CD4-positive, alpha-beta T cell (primary cell): ENCODE data around the gene THAP7. TPM values are rescaled to one million over a fixed set of nuclear protein-coding genes. Genes with fewer than 3 reads are reported as not detected.

Experiments
- ATAC-seq: fragments of 200-7000 bp; cut with Tn5 transposase; one replicate; pipeline ENCODE4 v1.10.0; 2022; ENCODE audit warnings: mild to moderate bottlenecking; ENCODE audit not compliant: poor library complexity
- CTCF ChIA-PET: fragments of 350-600 bp; sonication (Branson Sonifier 250); formaldehyde crosslinking; loops from one replicate; lab custom pipeline; 2021; ENCODE audit warnings: antibody characterized with exemption, inconsistent platforms; lab: Charles Lee
- POLR2A ChIA-PET: fragments of 350-600 bp; sonication (Branson Sonifier 250); formaldehyde crosslinking; loops from one replicate; lab custom pipeline; 2021; ENCODE audit warnings: antibody characterized with exemption, inconsistent platforms; lab: Charles Lee
- DNase-seq, 14 experiments: peaks; one replicate each; pipeline ENCODE4 v3.0.0-alpha.2; 2013 to 2020; ENCODE audit warnings: mixed read lengths in 2 of 14
- H3K27ac ChIP-seq, 2 donors: one replicate each; pipeline versions ENCODE4 v1.5.1 to v1.7.0; 2013; ENCODE audit warnings: low read length in 2 of 2, low read depth in 1 of 2, mild to moderate bottlenecking in 1 of 2
- H3K27me3 ChIP-seq, 2 experiments: 1 replicate in 1 of 2; 2 replicates in 1 of 2; pipeline versions ENCODE4 v1.6.1 to v1.7.0; 2013; ENCODE audit warnings: low read length in 2 of 2, control low read depth in 1 of 2, mild to moderate bottlenecking in 1 of 2, moderate library complexity in 1 of 2; ENCODE audit not compliant: insufficient read depth in 2 of 2, control insufficient read depth in 1 of 2
- H3K36me3 ChIP-seq: one replicate; pipeline ENCODE4 v1.6.1; 2013; ENCODE audit warnings: low read length, control low read depth; ENCODE audit not compliant: insufficient read depth
- H3K4me1 ChIP-seq: one replicate; pipeline ENCODE4 v1.6.1; 2013; ENCODE audit warnings: low read length, control low read depth; ENCODE audit not compliant: insufficient read depth
- H3K4me3 ChIP-seq: one replicate; pipeline ENCODE4 v1.5.1; 2013; ENCODE audit warnings: mild to moderate bottlenecking, low read length, moderate library complexity
- H3K9me3 ChIP-seq, 2 experiments: 1 replicate in 1 of 2; 2 replicates in 1 of 2; pipeline versions ENCODE4 v1.6.1 to v1.7.0; 2013; ENCODE audit warnings: low read length in 2 of 2, mild to moderate bottlenecking in 2 of 2, control low read depth in 1 of 2, moderate library complexity in 1 of 2; ENCODE audit not compliant: control insufficient read depth in 1 of 2, insufficient read depth in 1 of 2
- H3K27ac Mint-ChIP-seq: one replicate; pipeline ENCODE4 v1.8.0; 2020; ENCODE audit warnings: mixed read lengths
- H3K27me3 Mint-ChIP-seq: one replicate; pipeline ENCODE4 v1.8.0; 2021; ENCODE audit warnings: mixed read lengths
- H3K36me3 Mint-ChIP-seq: one replicate; pipeline ENCODE4 v1.8.0; 2021; ENCODE audit warnings: low read depth, mixed read lengths
- H3K4me1 Mint-ChIP-seq: one replicate; pipeline ENCODE4 v1.8.0; 2021; ENCODE audit warnings: low read depth, mixed read lengths
- H3K4me3 Mint-ChIP-seq: one replicate; pipeline ENCODE4 v1.8.0; 2020; ENCODE audit warnings: mild to moderate bottlenecking, mixed read lengths
- H3K9me3 Mint-ChIP-seq: one replicate; pipeline ENCODE4 v1.8.0; 2020; ENCODE audit warnings: mixed read lengths
- intact Hi-C, 2 experiments: fragments of 100-400 bp; cut with DNase I in 1 of 2; cut with micrococcal nuclease in 1 of 2; formaldehyde crosslinking; loops; one replicate each; pipeline versions ENCODE4 v1.15.1 to v1.9.0; 2023 to 2025; cut with DNase I, micrococcal nuclease
- total RNA-seq, 174 experiments: library from RNA in 2 of 174; stranded (reverse) in 2 of 174; gene quantifications; one replicate each; pipeline ENCODE4 v1.2.3 and lab custom pipeline; 2021 to 2026
- TF ChIP-seq, protein P1 (sequence below): fragments of 200-600 bp; IDR thresholded peaks from one replicate; pipeline ENCODE4 v1.8.0; 2022; ENCODE audit warnings: antibody characterized with exemption, mild to moderate bottlenecking

Gene THAP7
- total RNA-seq, 2 experiments from 2014 or later = 82.7 to 84.0 TPM

DNA sequence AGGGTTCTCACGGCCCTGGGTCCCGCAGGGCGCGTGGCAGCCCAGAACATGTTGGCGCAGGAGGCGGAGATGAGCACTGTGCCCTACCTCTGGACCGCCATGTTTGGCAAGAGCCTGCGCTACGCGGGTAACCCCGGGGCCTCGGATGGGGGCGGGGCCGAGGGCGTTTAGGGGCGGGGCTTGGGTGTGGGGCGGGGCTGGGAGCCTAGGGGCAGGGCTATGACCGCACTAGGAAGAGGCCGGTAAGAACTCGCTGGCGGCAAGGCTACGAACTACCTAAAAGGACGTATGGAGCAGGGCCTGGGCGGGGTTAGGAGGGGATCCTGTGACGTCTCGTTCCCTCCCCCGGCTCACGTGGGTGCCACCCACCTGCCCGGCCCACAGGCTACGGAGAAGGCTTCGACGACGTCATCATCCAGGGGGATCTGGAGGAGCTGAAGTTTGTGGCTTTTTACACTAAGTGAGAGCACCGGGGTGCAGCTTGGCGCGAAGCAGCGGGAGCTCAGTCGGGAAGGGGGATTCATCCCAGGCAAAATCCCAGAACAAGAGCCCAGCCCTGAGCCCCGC lies 22.6 kb downstream of the THAP7 start:
- Histone ChIP-seq H3K4me3 (no peak overlapping the region), H3K27me3 (no peaks in the 10 kb centered on the region), H3K9me3 (peaks cover 6 to 18% of the 10 kb centered on the region in 2 experiments), H3K4me1 (peaks cover 46% of the 10 kb centered on the region), H3K36me3 (peaks cover 6% of the 10 kb centered on the region), H3K27ac (no peak overlapping the region)
- no peaks in the 10 kb centered on the region for H3K9me3 Mint-ChIP-seq
- POLR2A ChIA-PET = interaction anchor here (4.6 kb wide), 1 partner anchor 20 kb away, joined by 25 read pairs; no protein-coding TSS in a partner anchor
- H3K27ac Mint-ChIP-seq = peak overlapping the region; percentile 87
- ATAC-seq (peak; percentile 90), DNase-seq (peak in 12 of 14 experiments; percentile 33 to 88 (median 60))
- H3K4me1 Mint-ChIP-seq = peaks cover 48% of the 10 kb centered on the region
- peaks cover 10% of the 10 kb centered on the region for H3K36me3 Mint-ChIP-seq
- no peaks in the 10 kb centered on the region for H3K27me3 Mint-ChIP-seq
- CTCF ChIA-PET = no interaction called here
- intact Hi-C loops = loop anchor here in 1 of 2 experiments (10.0 kb wide), 1 partner anchor 125 kb away; no protein-coding TSS in a partner anchor
- TF ChIP-seq, protein P1, sequence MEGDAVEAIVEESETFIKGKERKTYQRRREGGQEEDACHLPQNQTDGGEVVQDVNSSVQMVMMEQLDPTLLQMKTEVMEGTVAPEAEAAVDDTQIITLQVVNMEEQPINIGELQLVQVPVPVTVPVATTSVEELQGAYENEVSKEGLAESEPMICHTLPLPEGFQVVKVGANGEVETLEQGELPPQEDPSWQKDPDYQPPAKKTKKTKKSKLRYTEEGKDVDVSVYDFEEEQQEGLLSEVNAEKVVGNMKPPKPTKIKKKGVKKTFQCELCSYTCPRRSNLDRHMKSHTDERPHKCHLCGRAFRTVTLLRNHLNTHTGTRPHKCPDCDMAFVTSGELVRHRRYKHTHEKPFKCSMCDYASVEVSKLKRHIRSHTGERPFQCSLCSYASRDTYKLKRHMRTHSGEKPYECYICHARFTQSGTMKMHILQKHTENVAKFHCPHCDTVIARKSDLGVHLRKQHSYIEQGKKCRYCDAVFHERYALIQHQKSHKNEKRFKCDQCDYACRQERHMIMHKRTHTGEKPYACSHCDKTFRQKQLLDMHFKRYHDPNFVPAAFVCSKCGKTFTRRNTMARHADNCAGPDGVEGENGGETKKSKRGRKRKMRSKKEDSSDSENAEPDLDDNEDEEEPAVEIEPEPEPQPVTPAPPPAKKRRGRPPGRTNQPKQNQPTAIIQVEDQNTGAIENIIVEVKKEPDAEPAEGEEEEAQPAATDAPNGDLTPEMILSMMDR = no peak
- peak overlapping the region; percentile 97 for H3K4me3 Mint-ChIP-seq

DNA sequence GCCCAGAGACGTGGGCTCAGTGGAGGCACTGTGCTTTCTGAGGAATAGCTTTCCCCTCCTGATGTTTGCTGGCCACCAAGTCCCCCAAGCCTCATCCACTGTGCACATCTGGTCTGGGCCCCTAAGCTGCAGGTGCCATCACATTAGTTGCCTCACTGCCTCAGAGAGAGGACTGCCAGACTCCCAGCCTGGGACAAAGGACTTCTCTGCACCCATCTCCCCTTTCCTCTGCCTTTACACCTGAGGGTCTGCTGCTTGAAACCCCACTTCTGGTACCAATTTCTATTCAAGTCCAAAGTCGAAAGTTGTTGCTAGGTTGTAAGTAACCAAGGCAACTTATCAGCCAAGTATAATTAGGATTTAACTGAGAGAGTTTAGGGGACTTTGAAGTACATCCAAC lies 23.5 kb downstream of the THAP7 start:
- H3K9me3 Mint-ChIP-seq = no peaks in the 10 kb centered on the region
- Histone ChIP-seq H3K27ac (no peak overlapping the region), H3K4me1 (peaks cover 44% of the 10 kb centered on the region), H3K4me3 (no peak overlapping the region), H3K27me3 (no peaks in the 10 kb centered on the region), H3K9me3 (peaks cover 6 to 18% of the 10 kb centered on the region in 2 experiments), H3K36me3 (no peaks in the 10 kb centered on the region)
- CTCF ChIA-PET = no interaction called here
- H3K4me1 Mint-ChIP-seq = peaks cover 39% of the 10 kb centered on the region
- H3K27ac Mint-ChIP-seq = no peak overlapping the region
- POLR2A ChIA-PET = no interaction called here
- intact Hi-C loops = loop anchor here in 1 of 2 experiments (10.0 kb wide), 1 partner anchor 126 kb away; no protein-coding TSS in a partner anchor
- TF ChIP-seq, protein P1 = no peak
- peaks cover 6% of the 10 kb centered on the region for H3K36me3 Mint-ChIP-seq
- no peak for DNase-seq
- no peaks in the 10 kb centered on the region for H3K27me3 Mint-ChIP-seq
- no peak overlapping the region for H3K4me3 Mint-ChIP-seq
- ATAC-seq = no peak

DNA sequence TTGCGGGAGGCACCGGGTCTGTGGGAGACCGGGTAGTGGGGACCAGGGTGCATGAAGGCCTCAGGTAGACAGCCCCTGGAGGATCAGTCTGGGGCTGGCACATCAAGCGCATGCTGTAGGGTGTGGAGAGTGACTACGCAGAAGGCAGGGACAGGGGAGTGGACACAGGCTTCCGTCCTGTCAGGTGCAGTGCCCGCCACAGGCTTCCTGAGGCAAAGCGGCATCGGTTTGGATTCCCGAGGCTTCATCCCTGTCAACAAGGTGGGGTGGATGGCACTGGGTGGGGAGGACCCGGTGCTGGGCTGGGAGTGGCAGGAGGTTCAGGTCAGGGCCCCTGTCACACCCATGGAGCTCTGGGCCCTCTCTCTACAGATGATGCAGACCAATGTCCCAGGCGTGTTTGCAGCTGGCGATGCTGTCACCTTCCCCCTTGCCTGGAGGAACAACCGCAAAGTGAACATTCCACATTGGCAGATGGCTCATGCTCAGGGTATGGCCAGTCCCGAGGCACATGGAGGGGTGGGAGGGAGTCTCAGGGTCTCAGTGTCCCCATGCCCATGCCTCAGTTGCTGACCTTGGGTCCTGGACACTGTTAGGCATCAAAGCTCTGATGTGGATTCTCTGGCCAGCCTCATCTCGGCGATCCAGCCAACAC lies 24.3 kb downstream of the THAP7 start:
- no peak overlapping the region for H3K27ac ChIP-seq
- H3K4me3 ChIP-seq = no peak overlapping the region
- H3K27me3 ChIP-seq = no peaks in the 10 kb centered on the region
- H3K4me1 Mint-ChIP-seq = peaks cover 32% of the 10 kb centered on the region
- POLR2A ChIA-PET = no interaction called here
- no peaks in the 10 kb centered on the region for H3K9me3 Mint-ChIP-seq
- H3K4me1 ChIP-seq = peaks cover 36% of the 10 kb centered on the region
- no peaks in the 10 kb centered on the region for H3K36me3 ChIP-seq
- H3K27ac Mint-ChIP-seq = no peak overlapping the region
- H3K27me3 Mint-ChIP-seq = no peaks in the 10 kb centered on the region
- no peak for DNase-seq
- peaks cover 6 to 18% of the 10 kb centered on the region in 2 experiments for H3K9me3 ChIP-seq
- peaks cover 3% of the 10 kb centered on the region for H3K36me3 Mint-ChIP-seq
- no peak for ATAC-seq
- CTCF ChIA-PET = no interaction called here
- intact Hi-C loops = loop anchor here in 1 of 2 experiments (10.0 kb wide), 1 partner anchor 127 kb away; no protein-coding TSS in a partner anchor
- H3K4me3 Mint-ChIP-seq = no peak overlapping the region
- TF ChIP-seq, protein P1 = no peak
